Astrocyte (in vitro differentiated cells and primary cell): Measurements from ENCODE around the gene LRIG3.

Source experiments
- EZH2 ChIP-seq: IDR thresholded peaks from 2 replicates; pipeline ENCODE4 v1.6.1; 2012; ENCODE audit warnings: mild to moderate bottlenecking, low read length, inconsistent platforms; ENCODE audit not compliant: insufficient read depth
- TF ChIP-seq, protein P1 (sequence below): IDR thresholded peaks from 2 replicates; pipeline ENCODE4 v1.5.1; 2011; ENCODE audit warnings: low read depth, mild to moderate bottlenecking, inconsistent platforms, low read length, moderate library complexity; ENCODE audit not compliant: insufficient read depth

DNA sequence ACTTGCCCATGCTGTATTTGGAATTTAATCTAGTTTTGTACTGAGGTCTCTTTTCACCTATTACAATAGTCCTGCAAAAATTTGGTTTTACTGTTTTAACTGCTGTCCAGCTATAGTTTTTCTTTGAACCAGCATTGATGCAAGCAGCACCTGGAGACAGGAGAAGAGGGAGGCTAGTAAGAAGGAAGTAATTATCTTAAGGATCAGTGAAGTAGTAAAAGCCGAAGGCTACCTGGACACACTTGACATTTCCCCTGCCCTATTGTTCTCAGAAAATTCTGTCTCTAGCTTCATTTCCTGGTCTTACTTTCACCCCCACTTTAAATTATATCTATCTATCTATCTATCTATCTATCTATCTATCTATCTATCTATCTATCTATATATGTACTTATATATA lies 43.5 kb upstream of the LRIG3 start:
- TF ChIP-seq, protein P1, sequence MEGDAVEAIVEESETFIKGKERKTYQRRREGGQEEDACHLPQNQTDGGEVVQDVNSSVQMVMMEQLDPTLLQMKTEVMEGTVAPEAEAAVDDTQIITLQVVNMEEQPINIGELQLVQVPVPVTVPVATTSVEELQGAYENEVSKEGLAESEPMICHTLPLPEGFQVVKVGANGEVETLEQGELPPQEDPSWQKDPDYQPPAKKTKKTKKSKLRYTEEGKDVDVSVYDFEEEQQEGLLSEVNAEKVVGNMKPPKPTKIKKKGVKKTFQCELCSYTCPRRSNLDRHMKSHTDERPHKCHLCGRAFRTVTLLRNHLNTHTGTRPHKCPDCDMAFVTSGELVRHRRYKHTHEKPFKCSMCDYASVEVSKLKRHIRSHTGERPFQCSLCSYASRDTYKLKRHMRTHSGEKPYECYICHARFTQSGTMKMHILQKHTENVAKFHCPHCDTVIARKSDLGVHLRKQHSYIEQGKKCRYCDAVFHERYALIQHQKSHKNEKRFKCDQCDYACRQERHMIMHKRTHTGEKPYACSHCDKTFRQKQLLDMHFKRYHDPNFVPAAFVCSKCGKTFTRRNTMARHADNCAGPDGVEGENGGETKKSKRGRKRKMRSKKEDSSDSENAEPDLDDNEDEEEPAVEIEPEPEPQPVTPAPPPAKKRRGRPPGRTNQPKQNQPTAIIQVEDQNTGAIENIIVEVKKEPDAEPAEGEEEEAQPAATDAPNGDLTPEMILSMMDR, result no peak
- TF ChIP-seq EZH2, result no peak
